Measurements from ENCODE around the gene TRAF3IP1. TPM values are rescaled to one million over a fixed set of nuclear protein-coding genes. Genes with fewer than 3 reads are reported as not detected.

Gene TRAF3IP1
- total and polyA plus RNA-seq, 2 of the 13 experiments (the other 11 are each of a cell fraction or from before 2014, with no cell fraction given) = 4.1 to 12.9 TPM

DNA sequence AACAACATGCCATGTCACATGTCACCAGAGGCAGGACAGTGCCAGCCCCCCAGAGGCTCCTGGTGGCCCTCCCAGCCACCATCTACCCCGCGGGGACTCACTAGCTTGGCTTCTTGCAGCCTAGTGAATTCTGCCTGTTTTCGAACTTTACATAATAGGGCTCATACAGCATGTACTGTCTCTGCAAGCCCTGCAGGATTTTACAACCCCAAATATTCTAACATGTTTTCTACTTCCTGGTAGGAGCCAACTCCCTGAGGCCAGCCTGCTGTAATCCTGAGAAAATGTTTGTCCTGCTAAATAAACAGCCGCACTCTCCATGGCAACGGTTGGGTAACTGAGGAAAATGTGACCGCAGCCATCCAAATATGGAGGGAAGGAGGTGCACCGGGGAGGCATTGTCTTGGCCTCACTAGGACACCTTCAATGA, 34.6 kb upstream of the TRAF3IP1 start (continued):
- TF ChIP-seq BCLAF1 (IDR thresholded peaks at IDR 0.05) (no peak), ZNF235 (CRISPR knock-in tag; IDR thresholded peaks at IDR 0.05; ENCODE audit: borderline replicate concordance) (no peak; the same call in 1 of the 2 replicates), PBX2 (CRISPR knock-in tag; IDR thresholded peaks at IDR 0.05) (no peak), GATAD2A (CRISPR knock-in tag; IDR thresholded peaks at IDR 0.05) (peak; percentile 65), ZNF335 (CRISPR knock-in tag; IDR thresholded peaks at IDR 0.05) (peak; percentile 30; the same call in 1 of the 2 replicates), HES4 (CRISPR knock-in tag; IDR thresholded peaks at IDR 0.05; ENCODE audit: borderline replicate concordance) (no peak), ZBTB3 (CRISPR knock-in tag; IDR thresholded peaks at IDR 0.05; ENCODE audit: borderline replicate concordance, low read depth) (no peak), ZNF879 (CRISPR knock-in tag; IDR thresholded peaks at IDR 0.05) (no peak), ZNF317 (CRISPR knock-in tag; IDR thresholded peaks at IDR 0.05) (no peak), ZNF576 (CRISPR knock-in tag; IDR thresholded peaks at IDR 0.05) (no peak), NR2C2 (CRISPR knock-in tag; IDR thresholded peaks at IDR 0.05; ENCODE audit: borderline replicate concordance) (no peak), ZKSCAN1 (IDR thresholded peaks at IDR 0.05; ENCODE audit: low read length) (no peak), SMYD3 (CRISPR knock-in tag; IDR thresholded peaks at IDR 0.05) (no peak), ZNF326 (CRISPR knock-in tag; IDR thresholded peaks at IDR 0.05; ENCODE audit: borderline replicate concordance) (no peak), HCFC1 (IDR thresholded peaks at IDR 0.05; ENCODE audit: low read depth, low read length) (no peak), HNRNPUL1 (IDR thresholded peaks at IDR 0.05; ENCODE audit: low read depth, low read length) (no peak), FOXK1 (CRISPR knock-in tag; IDR thresholded peaks at IDR 0.05; ENCODE audit: borderline replicate concordance, low read depth) (peak; percentile 94), HOXA9 (CRISPR knock-in tag; IDR thresholded peaks at IDR 0.05; ENCODE audit: borderline replicate concordance) (no peak), HOXD1 (CRISPR knock-in tag; IDR thresholded peaks at IDR 0.05) (no peak; the same call in 1 of the 2 replicates), SMC3 (IDR thresholded peaks at IDR 0.05; ENCODE audit: low read length) (peak; percentile 33), POGK (CRISPR knock-in tag; conservative IDR thresholded peaks at IDR 0.05) (peak; percentile 97), ZNF563 (CRISPR knock-in tag; IDR thresholded peaks at IDR 0.05) (no peak), RORA (CRISPR knock-in tag; IDR thresholded peaks at IDR 0.05) (no peak), HNRNPK (IDR thresholded peaks at IDR 0.05; ENCODE audit: low read depth, low read length, poor library complexity, severe bottlenecking) (no peak), ZNF343 (CRISPR knock-in tag; IDR thresholded peaks at IDR 0.05) (no peak), ZNF597 (CRISPR knock-in tag; IDR thresholded peaks at IDR 0.05) (no peak)
